HEK293 (cell line): ENCODE data around the gene PNPLA2.
A peak's percentile ranks its signal among the peaks of the same experiment; 100 is the strongest.

Experiments used
- GLIS2 ChIP-seq: fragments of 450-650 bp; formaldehyde crosslinking; IDR thresholded peaks from 2 replicates; pipeline ENCODE4 v1.5.1; 2016; ENCODE audit warnings: missing biosample characterization, missing genetic modification characterization
- KLF10 ChIP-seq: fragments of 450-650 bp; IDR thresholded peaks from 2 replicates; pipeline ENCODE4 v1.5.1; 2018; ENCODE audit warnings: missing biosample characterization, mild to moderate bottlenecking, missing genetic modification characterization
- MZF1 ChIP-seq: fragments of 450-650 bp; formaldehyde crosslinking; IDR thresholded peaks from 2 replicates; pipeline ENCODE4 v1.5.1; 2017; ENCODE audit warnings: missing biosample characterization, missing genetic modification characterization, borderline replicate concordance
- SP3 ChIP-seq: fragments of 450-650 bp; formaldehyde crosslinking; IDR thresholded peaks from 2 replicates; pipeline ENCODE4 v1.5.1; 2016; ENCODE audit warnings: missing biosample characterization, missing genetic modification characterization
- ZBTB7A ChIP-seq: fragments of 450-650 bp; formaldehyde crosslinking; IDR thresholded peaks from 2 replicates; pipeline ENCODE4 v1.5.1; 2016; ENCODE audit warnings: low read depth, missing biosample characterization, missing genetic modification characterization
- ZFP3 ChIP-seq: fragments of 450-650 bp; formaldehyde crosslinking; IDR thresholded peaks from 2 replicates; pipeline ENCODE4 v1.5.1; 2016; ENCODE audit warnings: low read depth, missing biosample characterization, missing genetic modification characterization
- ZFP69B ChIP-seq: fragments of 450-650 bp; formaldehyde crosslinking; IDR thresholded peaks from 2 replicates; pipeline ENCODE4 v1.5.1; 2016; ENCODE audit warnings: missing biosample characterization, missing genetic modification characterization
- ZNF112 ChIP-seq: fragments of 450-650 bp; formaldehyde crosslinking; IDR thresholded peaks from 2 replicates; pipeline ENCODE4 v1.5.0; 2017; ENCODE audit warnings: missing biosample characterization, missing genetic modification characterization
- ZNF114 ChIP-seq: fragments of 450-650 bp; formaldehyde crosslinking; IDR thresholded peaks from 2 replicates; pipeline ENCODE4 v1.5.0; 2017; ENCODE audit warnings: missing biosample characterization, missing genetic modification characterization
- ZNF16 ChIP-seq: fragments of 450-650 bp; formaldehyde crosslinking; IDR thresholded peaks from 2 replicates; pipeline ENCODE4 v1.5.1; 2016; ENCODE audit warnings: low read depth, missing biosample characterization, missing genetic modification characterization
- ZNF362 ChIP-seq: fragments of 450-650 bp; formaldehyde crosslinking; IDR thresholded peaks from 2 replicates; pipeline ENCODE4 v1.5.1; 2016; ENCODE audit warnings: missing biosample characterization, missing genetic modification characterization
- ZNF404 ChIP-seq: fragments of 450-650 bp; formaldehyde crosslinking; IDR thresholded peaks from 2 replicates; pipeline ENCODE4 v1.5.1; 2017; ENCODE audit warnings: missing biosample characterization, missing genetic modification characterization
- ZNF48 ChIP-seq: fragments of 450-650 bp; formaldehyde crosslinking; IDR thresholded peaks from 2 replicates; pipeline ENCODE4 v1.5.1; 2016; ENCODE audit warnings: missing biosample characterization, missing genetic modification characterization
- ZNF529 ChIP-seq: fragments of 450-650 bp; formaldehyde crosslinking; IDR thresholded peaks from 2 replicates; pipeline ENCODE4 v1.5.1; 2017; ENCODE audit warnings: missing genetic modification characterization, missing biosample characterization; ENCODE audit not compliant: insufficient replicate concordance
- ZNF560 ChIP-seq: fragments of 450-650 bp; formaldehyde crosslinking; IDR thresholded peaks from 2 replicates; pipeline ENCODE4 v1.5.1; 2017; ENCODE audit warnings: missing biosample characterization, missing genetic modification characterization, borderline replicate concordance
- ZNF626 ChIP-seq: fragments of 450-650 bp; sonication (Bioruptor Pico); formaldehyde crosslinking; IDR thresholded peaks from 2 replicates; pipeline ENCODE4 v1.5.1; 2018; ENCODE audit warnings: missing biosample characterization, missing genetic modification characterization, inconsistent platforms
- ZNF777 ChIP-seq: fragments of 450-650 bp; formaldehyde crosslinking; IDR thresholded peaks from 2 replicates; pipeline ENCODE4 v1.5.1; 2017; ENCODE audit warnings: missing biosample characterization, missing genetic modification characterization, borderline replicate concordance
- ZSCAN18 ChIP-seq: fragments of 450-650 bp; formaldehyde crosslinking; IDR thresholded peaks from 2 replicates; pipeline ENCODE4 v1.5.1; 2016; ENCODE audit warnings: missing biosample characterization, missing genetic modification characterization
- TF ChIP-seq, protein P1 (sequence below): fragments of 450-650 bp; formaldehyde crosslinking; IDR thresholded peaks from 2 replicates; pipeline ENCODE4 v1.5.1; 2016; ENCODE audit warnings: missing biosample characterization, missing genetic modification characterization
- TF ChIP-seq, protein P2 (sequence below): fragments of 450-650 bp; formaldehyde crosslinking; IDR thresholded peaks from 2 replicates; pipeline ENCODE4 v1.5.1; 2016; ENCODE audit warnings: missing biosample characterization, missing genetic modification characterization
- TF ChIP-seq, protein P3 (sequence below): fragments of 450-650 bp; formaldehyde crosslinking; IDR thresholded peaks from 2 replicates; pipeline ENCODE4 v1.5.1; 2017; ENCODE audit warnings: missing biosample characterization, mild to moderate bottlenecking, missing genetic modification characterization, moderate library complexity
- TF ChIP-seq, protein P4 (sequence below): fragments of 450-650 bp; formaldehyde crosslinking; IDR thresholded peaks from 2 replicates; pipeline ENCODE4 v1.5.1; 2016; ENCODE audit warnings: missing biosample characterization, missing genetic modification characterization
- TF ChIP-seq, protein P5 (sequence below): fragments of 450-650 bp; formaldehyde crosslinking; IDR thresholded peaks from 2 replicates; pipeline ENCODE4 v1.5.1; 2016; ENCODE audit warnings: missing biosample characterization, missing genetic modification characterization, low read depth
- TF ChIP-seq, protein P6 (sequence below): fragments of 450-650 bp; formaldehyde crosslinking; IDR thresholded peaks from 2 replicates; pipeline ENCODE4 v1.5.1; 2017; ENCODE audit warnings: missing biosample characterization, missing genetic modification characterization

The PNPLA2 gene

GRCh38 chr11:797296-798092 lies 21.2 kb upstream of the PNPLA2 start (continued):
- TF ChIP-seq, protein P1, sequence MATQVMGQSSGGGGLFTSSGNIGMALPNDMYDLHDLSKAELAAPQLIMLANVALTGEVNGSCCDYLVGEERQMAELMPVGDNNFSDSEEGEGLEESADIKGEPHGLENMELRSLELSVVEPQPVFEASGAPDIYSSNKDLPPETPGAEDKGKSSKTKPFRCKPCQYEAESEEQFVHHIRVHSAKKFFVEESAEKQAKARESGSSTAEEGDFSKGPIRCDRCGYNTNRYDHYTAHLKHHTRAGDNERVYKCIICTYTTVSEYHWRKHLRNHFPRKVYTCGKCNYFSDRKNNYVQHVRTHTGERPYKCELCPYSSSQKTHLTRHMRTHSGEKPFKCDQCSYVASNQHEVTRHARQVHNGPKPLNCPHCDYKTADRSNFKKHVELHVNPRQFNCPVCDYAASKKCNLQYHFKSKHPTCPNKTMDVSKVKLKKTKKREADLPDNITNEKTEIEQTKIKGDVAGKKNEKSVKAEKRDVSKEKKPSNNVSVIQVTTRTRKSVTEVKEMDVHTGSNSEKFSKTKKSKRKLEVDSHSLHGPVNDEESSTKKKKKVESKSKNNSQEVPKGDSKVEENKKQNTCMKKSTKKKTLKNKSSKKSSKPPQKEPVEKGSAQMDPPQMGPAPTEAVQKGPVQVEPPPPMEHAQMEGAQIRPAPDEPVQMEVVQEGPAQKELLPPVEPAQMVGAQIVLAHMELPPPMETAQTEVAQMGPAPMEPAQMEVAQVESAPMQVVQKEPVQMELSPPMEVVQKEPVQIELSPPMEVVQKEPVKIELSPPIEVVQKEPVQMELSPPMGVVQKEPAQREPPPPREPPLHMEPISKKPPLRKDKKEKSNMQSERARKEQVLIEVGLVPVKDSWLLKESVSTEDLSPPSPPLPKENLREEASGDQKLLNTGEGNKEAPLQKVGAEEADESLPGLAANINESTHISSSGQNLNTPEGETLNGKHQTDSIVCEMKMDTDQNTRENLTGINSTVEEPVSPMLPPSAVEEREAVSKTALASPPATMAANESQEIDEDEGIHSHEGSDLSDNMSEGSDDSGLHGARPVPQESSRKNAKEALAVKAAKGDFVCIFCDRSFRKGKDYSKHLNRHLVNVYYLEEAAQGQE (tag by site-specific recombination) = no peak
- TF ChIP-seq ZSCAN18 (tag by site-specific recombination) = no peak
- TF ChIP-seq ZNF16 (tag by site-specific recombination) = no peak
- no peak for TF ChIP-seq ZNF48 (tag by site-specific recombination)
- TF ChIP-seq ZFP69B = no peak
- TF ChIP-seq, protein P2, sequence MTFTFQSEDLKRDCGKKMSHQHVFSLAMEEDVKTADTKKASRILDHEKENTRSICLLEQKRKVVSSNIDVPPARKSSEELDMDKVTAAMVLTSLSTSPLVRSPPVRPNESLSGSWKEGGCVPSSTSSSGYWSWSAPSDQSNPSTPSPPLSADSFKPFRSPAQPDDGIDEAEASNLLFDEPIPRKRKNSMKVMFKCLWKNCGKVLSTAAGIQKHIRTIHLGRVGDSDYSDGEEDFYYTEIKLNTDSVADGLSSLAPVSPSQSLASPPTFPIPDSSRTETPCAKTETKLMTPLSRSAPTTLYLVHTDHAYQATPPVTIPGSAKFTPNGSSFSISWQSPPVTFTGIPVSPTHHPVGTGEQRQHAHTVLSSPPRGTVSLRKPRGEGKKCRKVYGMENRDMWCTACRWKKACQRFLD (tag by site-specific recombination) = no peak
- TF ChIP-seq, protein P3, sequence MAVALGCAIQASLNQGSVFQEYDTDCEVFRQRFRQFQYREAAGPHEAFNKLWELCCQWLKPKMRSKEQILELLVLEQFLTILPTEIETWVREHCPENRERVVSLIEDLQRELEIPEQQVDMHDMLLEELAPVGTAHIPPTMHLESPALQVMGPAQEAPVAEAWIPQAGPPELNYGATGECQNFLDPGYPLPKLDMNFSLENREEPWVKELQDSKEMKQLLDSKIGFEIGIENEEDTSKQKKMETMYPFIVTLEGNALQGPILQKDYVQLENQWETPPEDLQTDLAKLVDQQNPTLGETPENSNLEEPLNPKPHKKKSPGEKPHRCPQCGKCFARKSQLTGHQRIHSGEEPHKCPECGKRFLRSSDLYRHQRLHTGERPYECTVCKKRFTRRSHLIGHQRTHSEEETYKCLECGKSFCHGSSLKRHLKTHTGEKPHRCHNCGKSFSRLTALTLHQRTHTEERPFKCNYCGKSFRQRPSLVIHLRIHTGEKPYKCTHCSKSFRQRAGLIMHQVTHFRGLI = no peak
- no peak for TF ChIP-seq ZNF112 (tag by site-specific recombination)
- peak; percentile 58 for TF ChIP-seq SP3 (tag by site-specific recombination)
- TF ChIP-seq ZNF626 (tag by site-specific recombination) = no peak
- no peak for TF ChIP-seq ZNF777 (tag by site-specific recombination)
- TF ChIP-seq ZNF404 (tag by site-specific recombination) = no peak
- no peak for TF ChIP-seq ZNF114 (tag by site-specific recombination)
- TF ChIP-seq MZF1 (tag by site-specific recombination) = no peak
- TF ChIP-seq KLF10 (tag by site-specific recombination) = peak; percentile 89
- TF ChIP-seq, protein P4, sequence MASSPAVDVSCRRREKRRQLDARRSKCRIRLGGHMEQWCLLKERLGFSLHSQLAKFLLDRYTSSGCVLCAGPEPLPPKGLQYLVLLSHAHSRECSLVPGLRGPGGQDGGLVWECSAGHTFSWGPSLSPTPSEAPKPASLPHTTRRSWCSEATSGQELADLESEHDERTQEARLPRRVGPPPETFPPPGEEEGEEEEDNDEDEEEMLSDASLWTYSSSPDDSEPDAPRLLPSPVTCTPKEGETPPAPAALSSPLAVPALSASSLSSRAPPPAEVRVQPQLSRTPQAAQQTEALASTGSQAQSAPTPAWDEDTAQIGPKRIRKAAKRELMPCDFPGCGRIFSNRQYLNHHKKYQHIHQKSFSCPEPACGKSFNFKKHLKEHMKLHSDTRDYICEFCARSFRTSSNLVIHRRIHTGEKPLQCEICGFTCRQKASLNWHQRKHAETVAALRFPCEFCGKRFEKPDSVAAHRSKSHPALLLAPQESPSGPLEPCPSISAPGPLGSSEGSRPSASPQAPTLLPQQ (tag by site-specific recombination) = peak; percentile 13; the same call in 1 of the 2 replicates
- peak; percentile 90 for TF ChIP-seq ZBTB7A (tag by site-specific recombination)
- TF ChIP-seq, protein P5, sequence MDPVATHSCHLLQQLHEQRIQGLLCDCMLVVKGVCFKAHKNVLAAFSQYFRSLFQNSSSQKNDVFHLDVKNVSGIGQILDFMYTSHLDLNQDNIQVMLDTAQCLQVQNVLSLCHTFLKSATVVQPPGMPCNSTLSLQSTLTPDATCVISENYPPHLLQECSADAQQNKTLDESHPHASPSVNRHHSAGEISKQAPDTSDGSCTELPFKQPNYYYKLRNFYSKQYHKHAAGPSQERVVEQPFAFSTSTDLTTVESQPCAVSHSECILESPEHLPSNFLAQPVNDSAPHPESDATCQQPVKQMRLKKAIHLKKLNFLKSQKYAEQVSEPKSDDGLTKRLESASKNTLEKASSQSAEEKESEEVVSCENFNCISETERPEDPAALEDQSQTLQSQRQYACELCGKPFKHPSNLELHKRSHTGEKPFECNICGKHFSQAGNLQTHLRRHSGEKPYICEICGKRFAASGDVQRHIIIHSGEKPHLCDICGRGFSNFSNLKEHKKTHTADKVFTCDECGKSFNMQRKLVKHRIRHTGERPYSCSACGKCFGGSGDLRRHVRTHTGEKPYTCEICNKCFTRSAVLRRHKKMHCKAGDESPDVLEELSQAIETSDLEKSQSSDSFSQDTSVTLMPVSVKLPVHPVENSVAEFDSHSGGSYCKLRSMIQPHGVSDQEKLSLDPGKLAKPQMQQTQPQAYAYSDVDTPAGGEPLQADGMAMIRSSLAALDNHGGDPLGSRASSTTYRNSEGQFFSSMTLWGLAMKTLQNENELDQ (tag by site-specific recombination) = no peak
- TF ChIP-seq ZNF362 (tag by site-specific recombination) = no peak
- TF ChIP-seq ZNF560 = no peak
- no peak for TF ChIP-seq ZNF529 (tag by site-specific recombination)
- TF ChIP-seq, protein P6, sequence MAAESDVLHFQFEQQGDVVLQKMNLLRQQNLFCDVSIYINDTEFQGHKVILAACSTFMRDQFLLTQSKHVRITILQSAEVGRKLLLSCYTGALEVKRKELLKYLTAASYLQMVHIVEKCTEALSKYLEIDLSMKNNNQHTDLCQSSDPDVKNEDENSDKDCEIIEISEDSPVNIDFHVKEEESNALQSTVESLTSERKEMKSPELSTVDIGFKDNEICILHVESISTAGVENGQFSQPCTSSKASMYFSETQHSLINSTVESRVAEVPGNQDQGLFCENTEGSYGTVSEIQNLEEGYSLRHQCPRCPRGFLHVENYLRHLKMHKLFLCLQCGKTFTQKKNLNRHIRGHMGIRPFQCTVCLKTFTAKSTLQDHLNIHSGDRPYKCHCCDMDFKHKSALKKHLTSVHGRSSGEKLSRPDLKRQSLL (tag by site-specific recombination) = no peak
- TF ChIP-seq ZFP3 (tag by site-specific recombination) = no peak
- TF ChIP-seq GLIS2 = peak; percentile 91
